Trophoblast cell (in vitro differentiated cells and primary cell): Measurements from ENCODE around the gene C12orf60.
"Not testable (repeated sequence)": the region's sequence is repeated elsewhere in the genome, so short reads cannot be mapped to it uniquely, and the experiment has no call there.

Experiments used
- DNase-seq, 2 donors: peaks; one replicate each; pipeline ENCODE4 v3.0.0-alpha.2; 2016
- H2AFZ ChIP-seq: 2 replicates; pipeline ENCODE4 v1.6.1; 2013; ENCODE audit warnings: low read length, moderate library complexity, mild to moderate bottlenecking; ENCODE audit not compliant: insufficient read depth, poor library complexity
- H2AK5ac ChIP-seq: 2 replicates; pipeline ENCODE4 v1.6.1; 2013; ENCODE audit warnings: mild to moderate bottlenecking, low read length
- H2BK120ac ChIP-seq: 2 replicates; pipeline ENCODE4 v1.6.1; 2013; ENCODE audit warnings: low read length, mild to moderate bottlenecking, moderate library complexity; ENCODE audit not compliant: insufficient read depth, poor library complexity
- H2BK12ac ChIP-seq: 2 replicates; pipeline ENCODE4 v1.6.1; 2013; ENCODE audit warnings: mild to moderate bottlenecking, low read length, moderate library complexity
- H2BK5ac ChIP-seq: 2 replicates; pipeline ENCODE4 v1.6.1; 2013; ENCODE audit warnings: low read length, low read depth, moderate library complexity, mild to moderate bottlenecking; ENCODE audit not compliant: poor library complexity
- H3K14ac ChIP-seq: 2 replicates; pipeline ENCODE4 v1.6.1; 2013; ENCODE audit warnings: mild to moderate bottlenecking, low read length
- H3K18ac ChIP-seq: 2 replicates; pipeline ENCODE4 v1.6.1; 2013; ENCODE audit warnings: mild to moderate bottlenecking, low read length
- H3K23ac ChIP-seq: 2 replicates; pipeline ENCODE4 v1.6.1; 2013; ENCODE audit warnings: low read length
- H3K27ac ChIP-seq: 2 replicates; pipeline ENCODE4 v1.5.1; 2013; ENCODE audit warnings: low read depth, mild to moderate bottlenecking, inconsistent platforms, low read length, moderate library complexity
- H3K27me3 ChIP-seq: 2 replicates; pipeline ENCODE4 v1.6.1; 2013; ENCODE audit warnings: inconsistent platforms, mild to moderate bottlenecking, low read length, moderate library complexity; ENCODE audit not compliant: insufficient read depth
- H3K36me3 ChIP-seq, 2 experiments: 1 replicate in 1 of 2; 2 replicates in 1 of 2; pipeline ENCODE4 v1.6.1; 2013; ENCODE audit warnings: low read length in 2 of 2, mild to moderate bottlenecking in 2 of 2, moderate library complexity in 1 of 2; ENCODE audit not compliant: insufficient read depth in 2 of 2, control insufficient read depth in 1 of 2
- H3K4ac ChIP-seq: 2 replicates; pipeline ENCODE4 v1.6.1; 2013; ENCODE audit warnings: low read depth, mild to moderate bottlenecking, low read length, moderate library complexity
- H3K4me1 ChIP-seq, 2 experiments: 1 replicate in 1 of 2; 2 replicates in 1 of 2; pipeline ENCODE4 v1.6.1; 2013; ENCODE audit warnings: low read length in 2 of 2, mild to moderate bottlenecking in 2 of 2, moderate library complexity in 1 of 2; ENCODE audit not compliant: insufficient read depth in 2 of 2, control insufficient read depth in 1 of 2
- H3K4me2 ChIP-seq: 2 replicates; pipeline ENCODE4 v1.6.1; 2013; ENCODE audit warnings: inconsistent platforms, mild to moderate bottlenecking, low read length, moderate library complexity
- H3K4me3 ChIP-seq: 2 replicates; pipeline ENCODE4 v1.5.1; 2013; ENCODE audit warnings: mild to moderate bottlenecking, low read depth, low read length, inconsistent platforms
- H3K79me1 ChIP-seq: one replicate; pipeline ENCODE4 v1.6.1; 2013; ENCODE audit warnings: low read length
- H3K79me2 ChIP-seq: 2 replicates; pipeline ENCODE4 v1.6.1; 2013; ENCODE audit warnings: low read length, mild to moderate bottlenecking; ENCODE audit not compliant: control insufficient read depth, insufficient read depth, poor library complexity
- H3K9ac ChIP-seq: 2 replicates; pipeline ENCODE4 v1.6.1; 2013; ENCODE audit warnings: mild to moderate bottlenecking, low read length
- H3K9me3 ChIP-seq: 2 replicates; pipeline ENCODE4 v1.6.1; 2013; ENCODE audit warnings: low read depth, mild to moderate bottlenecking, control low read depth, inconsistent platforms, low read length; ENCODE audit not compliant: insufficient read depth
- H4K12ac ChIP-seq: 2 replicates; pipeline ENCODE4 v1.6.1; 2013; ENCODE audit warnings: low read depth, mild to moderate bottlenecking, low read length, moderate library complexity
- H4K8ac ChIP-seq: 2 replicates; pipeline ENCODE4 v1.6.1; 2013; ENCODE audit warnings: low read depth, mild to moderate bottlenecking, low read length, moderate library complexity
- H4K91ac ChIP-seq: one replicate; pipeline ENCODE4 v1.6.1; 2013; ENCODE audit warnings: low read depth, mild to moderate bottlenecking, low read length, moderate library complexity
- WGBS: extraction: QIAGEN DNeasy Blood & Tissue Kit; methylation state at CpG from one replicate; pipeline ENCODE4 v1.1.7; 2013; ENCODE audit warnings: missing lambda C conversion rate; ENCODE audit not compliant: insufficient read length, insufficient coverage; ENCODE audit errors: extremely low coverage; 5-methylcytosine and 5-hydroxymethylcytosine counted together

C12orf60 gene

DNA sequence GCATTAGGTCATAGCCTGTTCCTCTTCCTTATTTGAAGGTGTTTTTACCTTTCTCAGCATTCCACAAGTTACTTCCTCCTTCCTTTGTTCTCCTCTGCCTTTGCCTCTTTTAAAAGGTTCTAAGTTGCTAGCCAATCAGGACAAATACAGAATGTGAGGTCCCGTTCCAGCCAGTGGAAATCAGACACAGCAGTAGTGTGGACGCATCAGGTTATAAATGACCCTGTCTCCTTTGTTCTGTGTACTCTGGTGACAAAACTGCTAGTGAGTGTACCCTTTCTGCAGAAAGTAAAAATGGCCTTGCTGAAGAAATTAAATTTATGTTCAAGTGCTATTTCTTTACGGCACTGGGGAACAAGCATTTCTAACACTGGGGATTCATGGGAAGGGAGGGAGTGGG, 37.5 kb upstream of the C12orf60 start:
- H3K36me3 ChIP-seq, H3K27ac ChIP-seq, H3K4me1 ChIP-seq, H4K12ac ChIP-seq, H3K4me2 ChIP-seq, H2BK120ac ChIP-seq, H2BK5ac ChIP-seq, H4K8ac ChIP-seq, H2BK12ac ChIP-seq, H3K14ac ChIP-seq, H3K4me3 ChIP-seq, DNase-seq, H3K4ac ChIP-seq, H3K18ac ChIP-seq, H4K91ac ChIP-seq, H2AFZ ChIP-seq, H3K27me3 ChIP-seq, H3K9me3 ChIP-seq, H3K23ac ChIP-seq, H2AK5ac ChIP-seq, H3K9ac ChIP-seq: not testable (repeated sequence)
- no CpG with 5 or more reads among the region's 3 CpGs for WGBS
- H3K79me2 ChIP-seq = peaks cover 13% of the 10 kb centered on the region
- peaks cover 15% of the 10 kb centered on the region for H3K79me1 ChIP-seq

DNA sequence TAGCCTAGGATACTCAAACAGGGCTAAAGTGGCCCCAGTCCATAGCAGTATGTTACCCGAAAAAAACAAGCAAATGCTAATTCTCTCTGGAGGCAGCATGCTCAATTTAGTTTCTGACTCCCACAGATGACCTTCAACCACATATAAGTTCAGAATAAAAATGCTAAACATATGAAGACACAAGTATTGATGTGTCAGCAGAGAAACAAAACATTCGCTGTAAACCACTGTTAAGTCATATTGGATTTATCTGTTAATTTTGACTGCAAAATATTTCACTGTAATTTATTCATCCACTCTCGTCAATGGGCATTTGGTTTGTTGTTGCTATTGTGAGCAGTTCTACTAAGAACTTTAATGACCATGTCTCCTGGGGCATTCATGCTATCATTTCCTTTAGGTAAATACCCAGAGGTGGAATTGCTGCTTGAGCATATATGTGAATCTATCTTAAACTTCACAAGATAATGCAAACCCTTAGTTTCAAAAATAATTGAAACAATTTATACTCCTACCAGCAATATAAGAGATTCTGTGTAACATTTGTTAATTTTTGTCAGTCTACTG, 36.7 kb upstream of the C12orf60 start:
- H3K9ac ChIP-seq = no peak overlapping the region
- no peak overlapping the region for H2AK5ac ChIP-seq
- no peak overlapping the region for H3K4me2 ChIP-seq
- no CpG with 5 or more reads among the region's 3 CpGs for WGBS
- H4K12ac ChIP-seq = no peak overlapping the region
- H3K36me3 ChIP-seq = no peaks in the 10 kb centered on the region
- no peak overlapping the region for H3K4me3 ChIP-seq
- no peaks in the 10 kb centered on the region for H3K4me1 ChIP-seq
- no peak overlapping the region for H4K91ac ChIP-seq
- no peaks in the 10 kb centered on the region for H3K9me3 ChIP-seq
- H3K14ac ChIP-seq = no peak overlapping the region
- no peak overlapping the region for H2BK12ac ChIP-seq
- no peak for DNase-seq
- peaks cover 13% of the 10 kb centered on the region for H3K79me2 ChIP-seq
- H3K18ac ChIP-seq = no peak overlapping the region
- H3K23ac ChIP-seq = no peak overlapping the region
- H2BK120ac ChIP-seq = no peak overlapping the region
- no peak overlapping the region for H3K4ac ChIP-seq
- peaks cover 15% of the 10 kb centered on the region for H3K79me1 ChIP-seq
- no peaks in the 10 kb centered on the region for H3K27me3 ChIP-seq
- no peak overlapping the region for H4K8ac ChIP-seq
- H3K27ac ChIP-seq = no peak overlapping the region
- no peak overlapping the region for H2AFZ ChIP-seq
- no peak overlapping the region for H2BK5ac ChIP-seq

DNA sequence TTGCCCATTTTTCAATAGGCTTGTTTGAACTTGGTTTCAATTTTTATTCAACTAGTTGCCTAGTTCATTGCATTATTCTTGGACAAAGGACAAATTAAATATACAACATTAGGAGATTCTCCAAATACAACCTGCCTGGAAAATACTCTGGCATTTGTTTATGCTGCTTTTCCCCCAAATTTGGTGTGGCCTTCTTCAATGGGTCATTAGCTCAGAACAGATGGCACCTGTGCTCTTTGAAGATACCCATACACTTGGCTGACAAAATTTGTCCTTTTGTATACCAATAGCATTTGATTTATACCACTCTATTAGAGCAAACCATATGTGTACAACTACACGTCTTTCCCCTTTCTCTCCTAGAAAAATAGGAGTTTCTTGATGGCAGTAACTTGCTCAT, 35.9 kb upstream of the C12orf60 start:
- WGBS = no CpG with 5 or more reads among the region's 1 CpG
- Histone ChIP-seq H3K4me1 (no peaks in the 10 kb centered on the region), H4K91ac (no peak overlapping the region), H3K23ac (no peak overlapping the region), H3K36me3 (no peaks in the 10 kb centered on the region), H3K4ac (no peak overlapping the region), H3K79me1 (peaks cover 15% of the 10 kb centered on the region), H2BK12ac (no peak overlapping the region), H3K79me2 (peaks cover 13% of the 10 kb centered on the region), H2AK5ac (no peak overlapping the region), H4K8ac (no peak overlapping the region), H2AFZ (no peak overlapping the region), H3K9me3 (no peaks in the 10 kb centered on the region), H3K4me2 (no peak overlapping the region), H3K27ac (no peak overlapping the region), H3K27me3 (no peaks in the 10 kb centered on the region), H3K4me3 (no peak overlapping the region), H3K9ac (no peak overlapping the region), H3K14ac (no peak overlapping the region), H2BK120ac (no peak overlapping the region), H4K12ac (no peak overlapping the region), H2BK5ac (no peak overlapping the region), H3K18ac (no peak overlapping the region)
- DNase-seq = no peak

DNA sequence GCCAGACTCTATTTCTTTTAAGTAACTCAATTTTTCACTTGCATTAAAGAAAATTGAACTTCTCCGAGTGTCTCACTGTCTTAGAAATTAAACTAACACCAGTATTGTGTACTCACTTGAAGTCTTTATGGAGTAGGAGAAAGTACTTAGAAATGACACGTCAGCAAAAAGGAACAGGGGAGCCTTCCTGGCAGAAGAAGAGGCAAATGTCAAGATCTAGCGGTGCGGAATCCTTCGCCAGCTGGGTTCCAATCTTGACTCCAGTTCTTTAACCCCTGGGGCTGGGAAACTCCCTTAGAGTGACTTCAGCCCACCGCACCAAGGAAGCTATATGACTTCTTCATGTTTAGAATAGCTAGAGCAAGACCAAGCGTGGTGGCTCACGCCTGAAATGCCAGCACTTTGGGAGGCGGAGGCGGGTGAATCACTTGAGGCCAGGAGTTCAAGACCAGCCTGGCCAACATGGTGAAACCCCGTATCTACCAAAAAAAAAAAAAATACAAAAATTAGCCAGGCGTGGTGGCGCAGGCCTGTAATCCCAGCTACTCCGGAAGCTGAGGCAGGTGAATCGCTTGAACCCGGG, 34.6 kb upstream of the C12orf60 start:
- H3K4me3 ChIP-seq = peak overlapping the region; percentile 95
- DNase-seq = peak; percentile 90 to 92
- peaks cover 13% of the 10 kb centered on the region for H3K79me2 ChIP-seq
- H3K4me1 ChIP-seq = no peaks in the 10 kb centered on the region
- no peak overlapping the region for H2BK5ac ChIP-seq
- peak overlapping the region; percentile 69 for H3K4me2 ChIP-seq
- H3K9ac ChIP-seq = no peak overlapping the region
- no peaks in the 10 kb centered on the region for H3K36me3 ChIP-seq
- no peaks in the 10 kb centered on the region for H3K27me3 ChIP-seq
- H4K8ac ChIP-seq = no peak overlapping the region
- H4K12ac ChIP-seq = peak overlapping the region; percentile 5
- H3K18ac ChIP-seq = no peak overlapping the region
- H4K91ac ChIP-seq = peak overlapping the region; percentile 7
- WGBS = no CpG with 5 or more reads among the region's 16 CpGs
- H3K79me1 ChIP-seq = peaks cover 18% of the 10 kb centered on the region
- H2BK120ac ChIP-seq = no peak overlapping the region
- H2AFZ ChIP-seq = no peak overlapping the region
- H3K9me3 ChIP-seq = peaks cover 3% of the 10 kb centered on the region
- no peak overlapping the region for H3K27ac ChIP-seq
- H2BK12ac ChIP-seq = no peak overlapping the region
- no peak overlapping the region for H2AK5ac ChIP-seq
- H3K4ac ChIP-seq = no peak overlapping the region
- no peak overlapping the region for H3K23ac ChIP-seq
- H3K14ac ChIP-seq = peak overlapping the region; percentile 29
